Activated T-helper 2 cell treated with anti-CD3 and anti-CD28 coated beads, Interferon-gamma antibody, Interleukin-2, Interleukin-4, amounts not matched to agents 10 μg/mL and 5 μg/mL and 100 μg/mL, durations not matched to agents 14 hours and 24 hours and 36 hours (primary cell): ENCODE results near the gene MSTO1. TPM values are rescaled to one million over a fixed set of nuclear protein-coding genes. Genes with fewer than 3 reads are reported as not detected.
"Not testable (repeated sequence)": the region's sequence is repeated elsewhere in the genome, so short reads cannot be mapped to it uniquely, and the experiment has no call there.

Experiments used
- DNase-seq: peaks from one replicate; pipeline ENCODE4 v3.0.0; 2021; ENCODE audit warnings: low spot score
- H3K27ac Mint-ChIP-seq: one replicate; pipeline ENCODE4 v1.8.0; 2021; ENCODE audit warnings: mixed read lengths
- H3K27me3 Mint-ChIP-seq: one replicate; pipeline ENCODE4 v1.8.0; 2021; ENCODE audit warnings: low read depth, mixed read lengths
- H3K36me3 Mint-ChIP-seq: one replicate; pipeline ENCODE4 v1.8.0; 2021; ENCODE audit warnings: low read depth, mixed read lengths
- H3K4me1 Mint-ChIP-seq: one replicate; pipeline ENCODE4 v1.8.0; 2021; ENCODE audit warnings: low read depth, mixed read lengths
- H3K4me3 Mint-ChIP-seq: one replicate; pipeline ENCODE4 v1.8.0; 2021; ENCODE audit warnings: low read depth, mild to moderate bottlenecking, moderate library complexity, mixed read lengths
- H3K9me3 Mint-ChIP-seq: one replicate; pipeline ENCODE4 v1.8.0; 2021; ENCODE audit warnings: mixed read lengths
- intact Hi-C: fragments of 100-400 bp; cut with micrococcal nuclease; formaldehyde crosslinking; loops from one replicate; pipeline ENCODE4 v1.15.1; 2023
- total RNA-seq: library from RNA; stranded (reverse); gene quantifications from 2 replicates; pipeline ENCODE4 v1.2.3, GENCODE V29; 2022

The MSTO1 gene
- total RNA-seq, 1 donor from 2014 or later = 87.5 TPM

DNA sequence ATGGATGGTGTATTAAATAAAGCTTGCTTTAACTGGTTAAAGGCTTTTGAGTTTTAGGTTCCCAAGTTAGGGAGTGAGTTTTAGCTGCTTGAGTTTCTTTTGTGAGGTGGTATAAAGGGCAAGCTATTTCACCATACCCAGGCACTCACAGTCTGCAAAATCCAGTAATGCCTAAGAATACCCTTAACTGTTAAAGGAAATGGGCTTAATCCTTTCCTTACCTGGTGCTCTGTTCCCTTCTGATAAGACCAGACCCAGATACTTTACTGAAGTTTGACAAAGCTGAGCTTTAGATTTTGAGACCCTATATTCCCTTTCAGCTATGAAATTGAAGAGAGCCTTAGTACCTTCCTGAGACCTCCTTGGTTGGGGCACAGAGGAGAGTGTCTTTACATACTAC lies 30.3 kb downstream of the MSTO1 start:
- Mint-ChIP-seq H3K4me1 (peaks cover 15% of the 10 kb centered on the region), H3K27ac (no peak overlapping the region), H3K27me3 (no peaks in the 10 kb centered on the region), H3K9me3 (peaks cover 22% of the 10 kb centered on the region), H3K4me3 (no peak overlapping the region), H3K36me3 (peaks cover 4% of the 10 kb centered on the region)
- intact Hi-C loops = no loop called here
- DNase-seq = no peak

GRCh38 chr1:155642559-155643180 lies 32.7 kb downstream of the MSTO1 start:
- H3K9me3 Mint-ChIP-seq = peaks cover 22% of the 10 kb centered on the region
- H3K36me3 Mint-ChIP-seq, intact Hi-C loops, H3K4me3 Mint-ChIP-seq, DNase-seq, H3K27ac Mint-ChIP-seq, H3K4me1 Mint-ChIP-seq, H3K27me3 Mint-ChIP-seq: not testable (repeated sequence)

GRCh38 chr1:155643230-155643629 lies 33.2 kb downstream of the MSTO1 start:
- H3K4me1 Mint-ChIP-seq = no peaks in the 10 kb centered on the region
- no peaks in the 10 kb centered on the region for H3K27me3 Mint-ChIP-seq
- intact Hi-C loops = no loop called here
- H3K4me3 Mint-ChIP-seq = no peak overlapping the region
- H3K9me3 Mint-ChIP-seq = peaks cover 22% of the 10 kb centered on the region
- no peak overlapping the region for H3K27ac Mint-ChIP-seq
- peaks cover 4% of the 10 kb centered on the region for H3K36me3 Mint-ChIP-seq
- DNase-seq = no peak

DNA sequence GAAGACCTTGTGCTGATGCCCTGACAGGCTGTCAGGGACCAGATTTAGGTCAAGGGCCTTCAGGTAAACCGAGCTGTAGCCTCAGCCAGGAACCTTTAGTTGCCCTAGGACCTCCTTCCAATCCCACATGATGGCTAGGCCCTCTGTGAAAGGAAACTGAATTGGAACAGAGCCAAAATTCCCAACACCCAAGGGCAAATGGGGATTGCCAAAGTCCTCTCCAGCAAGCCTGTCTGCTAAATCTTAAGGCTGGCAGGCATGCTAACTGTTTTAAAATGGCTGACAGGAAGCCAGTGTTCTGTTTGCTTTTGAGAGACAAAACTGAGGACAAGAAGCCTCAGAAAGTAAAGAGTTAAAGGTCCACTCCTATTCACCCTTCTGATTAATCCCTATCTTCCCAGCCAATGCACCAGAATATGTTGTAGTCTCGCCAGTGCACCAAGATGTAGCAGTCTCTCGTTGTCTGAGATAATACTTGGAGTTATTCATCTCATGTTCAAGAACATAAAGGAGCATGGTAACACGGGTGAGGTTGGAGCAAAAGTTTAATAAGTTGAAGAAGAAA lies 35.1 kb downstream of the MSTO1 start:
- no peak for DNase-seq
- intact Hi-C loops = no loop called here
- H3K36me3 Mint-ChIP-seq = peaks cover 4% of the 10 kb centered on the region
- H3K27ac Mint-ChIP-seq = no peak overlapping the region
- H3K4me1 Mint-ChIP-seq = peaks cover 2% of the 10 kb centered on the region
- no peak overlapping the region for H3K4me3 Mint-ChIP-seq
- no peaks in the 10 kb centered on the region for H3K27me3 Mint-ChIP-seq
- peaks cover 22% of the 10 kb centered on the region for H3K9me3 Mint-ChIP-seq

DNA sequence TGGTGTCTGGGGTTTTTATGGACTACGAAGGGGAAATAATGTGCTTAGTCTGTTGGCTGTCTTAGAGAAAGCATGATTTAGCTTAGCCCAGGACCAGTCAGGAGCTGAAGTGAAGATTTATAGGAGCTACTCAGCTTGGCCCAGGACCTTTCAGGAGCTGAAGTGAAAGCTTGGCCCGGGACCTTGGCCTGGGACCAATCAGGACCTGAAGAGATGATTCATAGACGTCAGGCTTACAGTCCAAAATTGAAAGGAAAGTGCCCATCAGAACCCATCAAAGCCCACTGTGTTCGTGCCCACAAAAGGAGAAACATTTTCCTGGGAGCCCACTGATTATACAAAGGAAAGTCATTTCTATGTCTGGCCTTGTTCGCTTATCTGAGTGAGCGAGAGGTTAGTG lies 35.6 kb downstream of the MSTO1 start:
- Mint-ChIP-seq H3K9me3 (peaks cover 22% of the 10 kb centered on the region), H3K4me3 (no peak overlapping the region), H3K36me3 (peaks cover 4% of the 10 kb centered on the region), H3K27me3 (no peaks in the 10 kb centered on the region), H3K27ac (no peak overlapping the region), H3K4me1 (peaks cover 2% of the 10 kb centered on the region)
- no peak for DNase-seq
- intact Hi-C loops = no loop called here

DNA sequence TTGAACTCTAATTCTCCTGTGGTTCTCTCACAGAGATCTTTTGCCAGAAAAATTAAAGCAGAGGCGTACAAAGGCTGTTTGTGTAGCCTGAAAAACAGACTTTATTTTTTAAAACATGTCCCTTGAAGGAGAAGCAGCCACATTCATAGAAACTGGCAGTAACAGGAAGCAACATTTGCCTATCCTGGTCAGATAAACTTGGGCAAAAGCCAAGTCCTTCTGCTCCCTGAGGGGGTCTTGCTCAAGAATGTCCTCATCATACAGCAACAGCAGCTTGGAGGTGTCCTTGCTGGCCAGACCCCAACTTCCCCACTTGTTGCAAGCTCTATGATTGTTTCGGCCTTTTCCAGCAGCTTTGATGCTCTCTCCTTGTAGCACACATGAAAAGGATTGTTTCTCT lies 36.3 kb downstream of the MSTO1 start:
- Mint-ChIP-seq H3K4me3 (no peak overlapping the region), H3K9me3 (peaks cover 21% of the 10 kb centered on the region), H3K27me3 (no peaks in the 10 kb centered on the region), H3K27ac (no peak overlapping the region), H3K4me1 (peaks cover 2% of the 10 kb centered on the region), H3K36me3 (peaks cover 4% of the 10 kb centered on the region)
- no peak for DNase-seq
- intact Hi-C loops = no loop called here

DNA sequence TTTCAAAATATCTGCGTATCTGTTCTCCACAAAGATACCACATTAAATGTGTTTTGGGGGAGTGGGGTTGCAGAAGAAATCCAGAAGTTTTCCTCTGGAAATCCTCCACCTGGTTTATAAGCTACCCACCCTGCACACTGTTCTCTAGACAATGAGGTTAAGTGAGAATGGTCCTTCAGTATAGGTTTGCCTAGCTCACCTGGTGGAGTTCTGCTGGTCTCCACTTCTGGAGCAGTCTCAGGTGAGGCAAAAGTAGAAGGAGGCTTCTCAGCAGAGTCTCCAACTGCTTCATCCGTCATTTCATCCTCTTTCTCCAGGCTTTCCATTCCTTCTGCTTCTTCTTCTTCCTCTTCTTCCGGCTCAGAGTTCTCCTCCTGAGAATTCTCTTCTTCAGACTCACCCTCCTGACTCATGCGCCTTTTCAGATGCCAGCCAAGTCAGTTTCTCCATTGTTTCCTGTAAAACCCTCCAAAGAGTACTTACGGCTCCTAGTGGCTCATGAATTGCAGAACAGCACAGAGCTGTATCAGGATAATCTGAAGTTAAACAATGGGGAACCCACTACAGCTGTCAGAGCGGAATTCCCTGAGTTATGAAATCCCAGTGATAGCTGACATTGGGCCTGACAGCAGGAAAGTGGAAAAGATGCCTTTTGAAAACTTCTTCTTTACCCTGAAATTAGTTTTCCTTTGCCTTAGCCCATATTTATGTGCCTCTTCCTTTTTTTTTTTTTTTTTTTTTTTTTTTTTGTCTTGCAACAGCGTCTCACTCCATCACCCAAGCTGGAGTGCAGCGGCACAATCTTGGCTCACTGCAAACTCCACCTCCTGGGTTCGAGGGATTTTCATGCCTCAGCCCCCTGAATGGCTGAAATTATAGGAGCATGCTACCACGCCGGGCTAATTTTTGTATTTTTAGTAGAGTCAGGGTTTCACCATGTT lies 38.5 kb downstream of the MSTO1 start:
- Mint-ChIP-seq H3K27me3 (peaks cover 9% of the 10 kb centered on the region), H3K9me3 (no peaks in the 10 kb centered on the region), H3K27ac (no peak overlapping the region), H3K4me3 (no peak overlapping the region), H3K4me1 (peaks cover 2% of the 10 kb centered on the region), H3K36me3 (no peaks in the 10 kb centered on the region)
- intact Hi-C loops = no loop called here
- DNase-seq = no peak

GRCh38 chr1:155649676-155650075 lies 39.7 kb downstream of the MSTO1 start:
- H3K4me1 Mint-ChIP-seq = peaks cover 2% of the 10 kb centered on the region
- H3K27me3 Mint-ChIP-seq = peaks cover 11% of the 10 kb centered on the region
- no peak overlapping the region for H3K27ac Mint-ChIP-seq
- intact Hi-C loops = no loop called here
- H3K36me3 Mint-ChIP-seq = no peaks in the 10 kb centered on the region
- DNase-seq = no peak
- H3K4me3 Mint-ChIP-seq = no peak overlapping the region
- H3K9me3 Mint-ChIP-seq = no peaks in the 10 kb centered on the region

GRCh38 chr1:155650231-155650757 lies 40.3 kb downstream of the MSTO1 start:
- Mint-ChIP-seq H3K9me3 (no peaks in the 10 kb centered on the region), H3K27me3 (peaks cover 11% of the 10 kb centered on the region), H3K4me1 (peaks cover 2% of the 10 kb centered on the region), H3K27ac (no peak overlapping the region), H3K36me3 (no peaks in the 10 kb centered on the region), H3K4me3 (no peak overlapping the region)
- no peak for DNase-seq
- intact Hi-C loops = no loop called here

DNA sequence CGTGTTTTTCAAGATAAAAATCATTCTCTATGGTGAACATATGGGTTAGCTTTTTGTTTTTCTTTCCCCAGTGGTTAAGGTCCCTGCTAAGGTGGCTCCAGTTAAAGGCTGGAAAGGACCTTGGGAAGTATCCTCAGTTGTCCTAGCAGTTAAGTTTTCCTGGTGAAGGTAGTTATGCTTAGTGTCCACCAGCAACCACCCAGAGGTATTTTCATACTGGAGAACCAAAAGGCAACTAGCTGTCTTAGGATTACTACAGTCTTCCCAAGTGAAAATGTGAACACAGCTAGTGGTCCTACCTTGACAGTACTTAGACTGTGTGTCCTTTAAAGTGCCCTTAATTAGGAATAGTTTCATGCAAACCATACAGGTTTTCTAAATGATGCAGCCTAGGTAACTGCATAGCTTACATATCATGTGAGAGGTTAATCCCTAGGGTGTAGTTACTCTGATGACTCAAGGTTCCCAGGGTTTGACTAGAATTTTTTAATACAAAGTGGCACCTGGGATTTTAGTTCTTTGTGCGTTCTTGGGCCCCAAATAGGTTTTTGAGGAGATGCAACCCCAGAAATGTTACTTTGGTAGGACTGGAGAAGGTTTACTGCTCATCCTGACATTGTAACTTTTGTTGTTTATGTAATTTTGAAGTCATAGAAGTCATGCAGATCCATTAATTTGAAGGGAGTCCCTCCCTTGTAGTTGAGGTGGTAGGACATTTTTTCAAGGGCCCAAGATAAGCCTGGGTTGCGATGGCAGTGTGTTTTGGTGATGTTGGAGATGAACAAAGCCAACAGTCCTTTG lies 42.0 kb downstream of the MSTO1 start:
- Mint-ChIP-seq H3K36me3 (no peaks in the 10 kb centered on the region), H3K4me3 (no peak overlapping the region), H3K9me3 (no peaks in the 10 kb centered on the region), H3K27me3 (peaks cover 11% of the 10 kb centered on the region), H3K4me1 (peaks cover 2% of the 10 kb centered on the region), H3K27ac (no peak overlapping the region)
- no peak for DNase-seq
- intact Hi-C loops = no loop called here

DNA sequence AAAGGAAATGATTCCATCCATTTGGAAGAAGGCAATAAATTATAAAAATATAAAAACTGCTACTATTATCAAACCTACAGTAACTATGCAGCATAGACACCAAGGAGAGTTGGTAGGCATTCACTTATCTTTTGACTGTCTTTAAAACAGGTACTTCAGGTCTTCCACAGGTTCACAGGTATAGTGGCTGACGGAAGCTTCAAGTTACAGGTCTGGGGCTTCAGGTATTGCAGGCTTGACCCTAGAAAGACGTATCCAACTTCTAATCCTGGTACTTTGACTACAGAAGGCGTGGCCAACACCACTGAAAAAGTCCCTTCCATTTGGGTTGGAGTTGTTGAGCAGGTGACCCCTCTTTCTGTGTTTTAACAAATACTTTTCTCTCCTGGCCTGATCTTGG lies 42.9 kb downstream of the MSTO1 start:
- no peak for DNase-seq
- H3K4me3 Mint-ChIP-seq = no peak overlapping the region
- H3K9me3 Mint-ChIP-seq = no peaks in the 10 kb centered on the region
- peaks cover 2% of the 10 kb centered on the region for H3K4me1 Mint-ChIP-seq
- peaks cover 11% of the 10 kb centered on the region for H3K27me3 Mint-ChIP-seq
- intact Hi-C loops = no loop called here
- H3K36me3 Mint-ChIP-seq = peaks cover 3% of the 10 kb centered on the region
- H3K27ac Mint-ChIP-seq = no peak overlapping the region

- Mint-ChIP-seq H3K9me3 (no peaks in the 10 kb centered on the region), H3K36me3 (peaks cover 45% of the 10 kb centered on the region), H3K4me1 (no peaks in the 10 kb centered on the region), H3K27ac (no peak overlapping the region), H3K27me3 (peaks cover 6% of the 10 kb centered on the region), H3K4me3 (no peak overlapping the region)
- DNase-seq = no peak
- intact Hi-C loops = no loop called here
Observed at GRCh38 chr1:155657463-155657862, 47.4 kb downstream of the MSTO1 start.
